HG03039 (cell line): ENCODE results near the gene DRAXIN.

Experiments
- ATAC-seq: cut with Tn5 transposase; IDR thresholded peaks from one replicate; pipeline ENCODE4 v1.9.1; 2021; ENCODE audit warnings: mild to moderate bottlenecking, moderate library complexity; ENCODE audit not compliant: unreplicated experiment

The DRAXIN gene

DNA sequence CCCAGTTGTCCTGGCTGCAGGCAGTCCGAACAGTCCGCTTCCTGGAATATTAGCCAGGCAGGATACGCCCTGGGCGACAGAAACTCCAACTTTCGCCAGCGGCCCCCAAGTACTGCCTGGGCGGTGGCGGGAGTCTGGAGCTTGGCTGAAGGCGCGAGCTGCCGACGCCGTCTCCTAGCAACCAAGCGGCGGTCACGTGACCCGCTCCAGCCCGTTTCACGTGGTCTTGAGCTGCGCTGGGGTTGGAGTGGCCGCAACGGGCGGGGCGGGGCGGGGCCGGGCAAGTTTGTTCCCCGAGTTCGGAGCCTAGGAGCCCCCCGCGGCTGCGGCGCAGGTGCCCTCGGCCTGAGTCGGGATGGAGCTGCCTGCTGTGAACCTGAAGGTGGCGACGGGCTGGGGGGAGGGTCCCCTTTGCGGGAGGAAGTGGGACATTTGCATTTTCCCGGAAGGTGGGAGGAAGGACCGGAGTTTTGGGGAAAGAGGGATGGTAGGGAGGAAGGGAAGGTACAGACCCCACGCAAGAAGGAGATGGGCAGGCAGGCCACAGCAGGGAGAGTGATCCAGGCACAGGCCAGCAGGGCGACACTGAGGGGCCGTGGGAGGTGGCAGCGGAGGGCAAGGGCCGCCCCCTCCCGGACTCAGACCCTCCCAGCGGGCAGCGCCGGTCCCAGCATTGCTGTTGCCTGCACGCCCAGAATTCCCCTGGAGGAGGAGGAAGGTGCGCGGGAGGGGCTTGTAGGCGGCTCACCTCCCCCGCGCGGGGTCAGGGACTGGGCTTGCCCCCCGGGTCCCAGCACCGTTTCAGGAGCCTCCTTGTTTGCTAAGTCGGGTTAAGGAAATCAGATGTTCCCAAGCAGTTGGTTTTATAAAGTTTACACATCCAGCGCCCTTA lies 44.6 kb downstream of the DRAXIN start, which contains the start of gene AGTRAP:
AGTRAP (plus strand) TSS at position 283 of the 892 bp plus-strand sequence; CDS start at position 356, 73 bp downstream.
- ATAC-seq: peak; percentile 51

DNA sequence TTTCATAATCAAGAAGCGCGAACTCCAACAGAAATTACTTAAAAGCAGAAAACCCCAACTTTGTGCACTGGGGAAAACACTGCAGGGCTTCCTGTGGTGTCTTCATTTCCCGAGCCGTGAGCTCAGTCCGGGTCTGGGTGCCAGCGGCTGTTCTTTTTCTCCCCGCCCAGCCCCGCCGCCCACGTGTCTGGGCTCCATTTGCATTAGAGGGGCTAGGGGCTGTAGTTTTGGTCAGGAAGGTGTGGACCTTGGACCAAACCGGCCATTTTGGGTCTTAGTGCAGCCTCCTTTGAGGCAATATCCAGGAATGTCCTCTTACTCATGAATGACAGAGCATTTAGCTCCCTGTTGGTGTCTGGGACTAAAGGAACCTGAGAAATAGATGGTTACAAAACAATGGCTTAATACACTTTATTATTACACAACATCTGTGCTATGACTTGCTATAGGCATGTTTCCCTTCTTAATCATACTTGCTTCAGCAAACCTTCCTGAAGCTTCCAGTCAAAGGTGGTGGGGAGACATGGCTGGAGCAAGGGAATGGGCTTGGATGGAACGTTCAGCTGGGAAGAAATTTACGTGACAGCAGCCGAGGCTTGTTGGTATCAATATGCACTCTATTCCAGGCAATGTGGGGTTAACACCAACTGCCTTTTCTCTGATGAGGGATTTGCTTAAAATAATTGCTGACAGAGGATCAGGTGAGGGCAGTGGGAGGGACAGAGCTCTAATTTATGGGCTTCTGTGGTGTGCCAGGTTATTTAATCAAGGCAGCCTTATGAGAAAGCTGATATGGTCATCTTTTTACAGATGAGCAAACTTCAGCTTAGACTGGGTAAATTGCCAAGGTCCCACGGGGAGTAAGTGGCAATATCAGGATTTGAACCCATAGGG lies 45.5 kb downstream of the DRAXIN start:
- no peak for ATAC-seq

DNA sequence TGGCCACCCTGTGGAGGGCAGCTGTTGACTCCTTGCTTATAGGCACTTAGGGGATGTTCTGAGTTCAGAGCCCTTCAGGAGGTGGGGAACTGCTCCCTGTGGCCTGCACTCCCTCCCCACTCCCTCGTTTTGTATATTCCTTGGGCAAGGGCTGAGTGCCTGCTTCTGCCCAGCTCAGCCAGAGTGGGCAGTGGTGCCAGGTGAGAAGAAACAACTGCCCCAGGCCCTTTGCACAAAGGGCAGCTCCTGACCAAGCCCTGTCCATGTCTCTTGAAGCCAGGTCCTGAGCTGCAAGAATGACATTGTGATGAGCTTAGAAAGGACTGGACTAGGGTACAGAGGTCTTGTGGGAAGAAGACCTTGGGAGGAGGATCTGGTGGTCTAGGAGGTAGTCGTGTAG lies 46.6 kb downstream of the DRAXIN start:
- ATAC-seq: no peak

DNA sequence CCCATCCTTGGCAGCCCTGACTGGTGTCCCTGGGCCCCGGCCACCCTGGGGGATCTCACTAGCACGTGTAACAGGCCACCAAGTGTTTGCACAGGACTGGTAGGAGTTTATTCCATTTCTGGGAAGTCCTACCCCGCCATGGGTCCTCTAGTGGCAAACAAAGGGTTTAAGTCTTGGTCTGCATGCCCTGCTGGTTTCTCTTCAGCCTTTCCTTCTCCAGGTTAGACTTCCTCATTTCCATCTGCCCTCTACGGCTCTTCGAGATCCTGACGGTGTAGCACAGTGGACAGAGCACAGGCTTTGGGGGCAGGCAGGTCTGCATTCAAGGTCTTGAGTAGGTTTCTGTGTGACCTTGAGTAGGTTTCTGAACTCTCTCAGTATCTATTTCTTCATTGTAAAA lies 47.3 kb downstream of the DRAXIN start:
- no peak for ATAC-seq

DNA sequence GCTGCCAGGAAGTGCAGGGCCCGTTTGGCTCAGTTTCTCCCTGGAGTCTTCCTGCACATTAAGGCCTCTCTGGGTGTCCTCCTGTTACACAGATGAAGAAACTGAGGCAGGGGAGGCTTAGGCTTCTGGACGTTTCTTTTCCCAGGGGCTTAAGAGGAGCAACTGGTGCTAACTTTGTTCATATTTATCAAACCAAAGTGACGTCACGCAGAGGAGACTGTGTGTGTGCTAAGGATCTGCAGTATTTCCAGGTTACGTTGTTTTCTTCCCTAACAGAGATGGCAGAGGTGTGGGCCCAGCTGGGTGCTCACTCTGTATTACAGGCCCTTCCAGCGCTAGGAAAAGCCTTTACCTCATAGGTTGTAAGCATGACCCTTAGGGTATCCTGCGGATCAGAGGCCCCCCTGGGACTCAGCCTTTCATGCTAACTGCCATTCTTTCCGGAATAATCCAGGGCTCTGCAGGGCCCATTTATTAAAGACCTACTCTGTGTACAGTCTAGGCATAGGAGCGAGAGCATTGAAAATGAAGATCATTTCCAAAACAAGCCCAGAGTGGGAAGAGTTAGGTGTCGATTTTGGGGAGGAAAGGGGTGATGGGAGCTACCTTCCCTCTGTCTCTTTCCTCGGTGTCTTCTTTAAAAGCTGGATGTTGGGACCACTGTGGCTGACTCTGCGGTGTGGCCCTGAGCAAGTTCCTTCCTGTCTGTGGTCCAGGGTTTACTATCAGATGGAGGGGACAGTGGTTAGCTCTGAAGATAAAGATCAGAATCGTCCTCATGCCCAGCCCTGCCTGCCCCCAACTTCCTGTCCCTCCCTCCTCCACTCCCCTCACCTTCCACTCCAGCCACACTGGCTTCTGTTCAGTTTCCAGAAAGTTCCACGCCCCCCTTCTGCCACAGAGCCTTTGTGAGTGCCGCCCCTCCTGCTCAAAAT lies 49.0 kb downstream of the DRAXIN start:
- ATAC-seq: no peak

DNA sequence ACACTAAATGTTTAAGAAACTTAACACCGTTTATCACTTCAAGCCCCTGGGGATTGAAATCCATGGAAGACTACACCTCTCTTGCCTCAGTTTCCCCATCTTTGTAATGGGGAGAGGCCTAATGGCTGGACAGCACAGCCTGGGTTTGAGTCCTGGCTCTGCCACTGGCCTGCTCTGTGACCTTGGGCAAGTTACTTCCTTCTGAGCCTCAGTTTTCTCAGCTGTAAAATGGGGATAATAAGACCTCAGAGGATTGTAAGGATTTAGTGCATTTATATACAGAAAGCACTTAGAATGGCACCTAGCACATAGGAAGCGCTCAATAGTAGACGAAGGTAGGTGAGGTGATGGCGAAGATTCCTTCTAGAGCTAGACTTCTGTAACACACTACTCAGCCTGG lies 50.0 kb downstream of the DRAXIN start:
- ATAC-seq: no peak

DNA sequence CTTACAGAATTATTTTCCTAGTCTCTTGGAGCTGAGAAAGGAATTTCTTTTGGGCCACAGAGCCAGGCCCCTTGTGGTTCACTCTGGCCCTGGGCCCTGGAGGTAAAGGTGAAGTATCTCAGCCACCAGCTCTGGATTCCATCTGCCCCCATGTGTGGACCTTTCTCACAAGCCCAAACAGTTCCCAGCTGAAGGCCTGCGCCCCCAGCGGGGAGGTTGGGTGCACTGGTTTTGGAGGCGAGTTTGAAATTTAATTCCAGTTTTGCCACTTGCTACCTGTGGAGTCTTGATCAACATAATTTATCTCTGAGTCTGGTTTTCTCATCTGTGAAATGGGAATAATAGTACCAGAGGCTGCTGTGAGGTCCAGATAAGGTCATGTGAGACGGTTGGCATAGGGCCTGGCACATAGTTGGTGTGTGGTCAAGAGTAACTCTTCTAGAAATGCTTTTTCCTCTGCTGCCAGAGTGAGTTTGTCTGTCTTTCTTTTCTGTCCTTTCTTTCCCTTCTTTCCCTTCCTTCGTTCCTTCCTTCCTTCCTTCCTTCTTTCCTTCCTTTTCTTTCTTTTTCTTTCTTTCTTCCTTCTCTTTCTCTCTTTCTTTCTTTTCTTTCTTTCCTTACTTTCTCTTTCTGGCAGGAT lies 50.5 kb downstream of the DRAXIN start:
- ATAC-seq: no peak

DNA sequence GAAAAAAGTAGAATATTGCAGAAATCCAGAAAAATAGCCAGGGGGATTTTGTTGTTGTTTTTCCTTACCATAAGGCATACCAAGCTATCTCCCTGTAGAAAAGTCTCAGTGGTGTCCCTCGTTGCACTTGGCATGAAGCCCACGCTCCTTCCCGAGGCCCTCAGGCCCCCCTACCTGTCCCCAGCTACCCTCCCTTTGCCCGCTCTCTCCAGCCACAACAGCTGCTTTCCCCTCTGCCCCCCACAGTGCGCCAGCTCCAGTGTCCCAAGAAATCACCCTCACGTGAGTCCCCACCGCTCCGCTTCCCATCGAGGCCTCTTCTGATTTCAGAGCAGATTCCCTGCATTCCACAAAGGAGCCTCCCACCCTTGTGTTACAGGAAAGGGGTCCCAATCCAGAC lies 52.8 kb downstream of the DRAXIN start:
- ATAC-seq: no peak

DNA sequence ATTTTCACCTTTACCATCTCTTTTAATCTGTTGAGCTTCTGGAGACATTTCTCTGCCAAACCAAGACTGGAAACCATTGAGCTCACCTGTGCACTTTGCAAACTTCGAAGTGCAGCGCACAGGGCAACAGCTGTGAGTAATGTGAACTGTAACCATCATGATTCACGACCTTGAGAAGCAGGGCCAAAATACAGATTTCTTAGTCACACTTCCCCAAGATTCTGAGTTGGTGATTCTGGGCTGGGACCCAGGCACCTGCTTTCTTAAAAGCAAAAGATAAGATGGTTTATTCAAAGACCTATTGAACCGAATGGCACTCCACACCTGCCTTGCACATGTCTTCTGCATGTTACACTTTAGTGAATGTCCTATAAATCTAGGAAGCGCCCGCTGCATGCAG lies 54.6 kb downstream of the DRAXIN start:
- ATAC-seq: no peak

DNA sequence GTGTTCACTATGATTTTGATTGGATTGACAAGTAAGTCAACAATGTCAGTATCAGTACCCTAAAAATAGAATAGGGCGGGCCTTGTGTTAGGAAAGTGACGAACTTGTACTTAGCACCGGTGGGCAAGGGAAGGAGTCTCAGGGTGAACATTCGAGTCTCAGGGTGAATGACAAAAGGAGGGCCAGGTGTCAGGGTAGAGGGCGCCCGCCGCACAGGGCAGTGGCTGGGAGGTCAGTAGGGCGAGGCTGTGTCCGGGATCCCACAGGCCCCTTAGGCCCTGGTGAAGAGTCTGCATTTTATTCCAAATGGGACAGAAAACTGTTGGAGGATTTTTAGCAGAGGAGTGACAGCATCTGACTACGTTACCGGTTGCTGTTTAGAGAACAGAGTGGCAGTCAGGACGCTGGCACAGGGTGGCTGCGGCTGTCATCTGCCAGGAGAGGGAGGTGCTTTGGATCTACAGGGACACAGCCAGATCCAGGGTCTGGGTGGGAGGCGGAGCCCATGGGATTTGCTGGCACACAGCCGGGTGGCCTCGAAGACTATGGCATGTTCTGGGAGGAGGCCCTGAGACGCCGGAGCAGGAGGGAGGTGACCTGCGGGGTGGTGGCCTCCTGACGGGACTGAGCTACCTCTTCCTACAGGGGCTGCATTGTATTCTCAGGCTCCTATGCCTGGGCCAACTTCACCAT lies 55.4 kb downstream of the DRAXIN start:
- ATAC-seq: no peak

DNA sequence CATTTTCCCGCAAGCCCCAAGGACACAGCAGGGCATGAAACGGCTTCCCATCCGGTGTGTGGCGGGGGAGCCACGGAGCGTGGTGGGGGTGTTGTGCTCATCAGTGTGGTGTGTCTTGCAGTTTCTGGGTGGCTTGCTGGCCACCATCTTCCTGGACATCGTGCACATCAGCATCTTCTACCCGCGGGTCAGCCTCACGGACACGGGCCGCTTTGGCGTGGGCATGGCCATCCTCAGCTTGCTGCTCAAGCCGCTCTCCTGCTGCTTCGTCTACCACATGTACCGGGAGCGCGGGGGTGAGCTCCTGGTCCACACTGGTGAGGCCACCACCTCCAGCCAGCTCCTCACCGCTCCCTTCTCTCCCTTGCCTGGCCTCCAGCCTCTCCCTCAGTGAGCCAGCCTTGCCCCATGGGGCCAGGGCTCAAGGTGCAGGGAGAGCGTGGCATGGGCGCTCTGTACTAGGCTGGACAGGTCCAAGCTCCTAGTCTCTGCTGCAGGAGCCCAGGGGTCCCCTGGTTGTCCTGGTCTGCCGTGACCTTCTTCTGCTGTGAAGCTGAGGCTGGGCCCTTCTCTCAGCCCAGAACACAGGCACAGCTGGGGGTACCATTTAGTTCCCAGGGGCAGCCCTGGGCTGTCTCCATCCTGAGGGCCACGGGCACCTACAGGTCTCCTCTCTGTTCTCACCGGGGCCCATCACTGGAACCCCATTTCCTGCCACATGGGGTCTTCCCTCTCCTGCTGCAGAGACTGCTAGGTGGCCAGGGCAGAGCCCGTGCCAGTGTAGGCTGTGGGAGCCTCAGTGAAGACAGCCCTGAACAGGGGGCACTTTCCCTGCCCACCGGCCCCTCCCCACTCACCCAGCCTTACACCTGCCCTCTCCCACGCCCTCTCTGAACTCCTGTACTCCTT lies 57.0 kb downstream of the DRAXIN start:
- ATAC-seq: no peak

DNA sequence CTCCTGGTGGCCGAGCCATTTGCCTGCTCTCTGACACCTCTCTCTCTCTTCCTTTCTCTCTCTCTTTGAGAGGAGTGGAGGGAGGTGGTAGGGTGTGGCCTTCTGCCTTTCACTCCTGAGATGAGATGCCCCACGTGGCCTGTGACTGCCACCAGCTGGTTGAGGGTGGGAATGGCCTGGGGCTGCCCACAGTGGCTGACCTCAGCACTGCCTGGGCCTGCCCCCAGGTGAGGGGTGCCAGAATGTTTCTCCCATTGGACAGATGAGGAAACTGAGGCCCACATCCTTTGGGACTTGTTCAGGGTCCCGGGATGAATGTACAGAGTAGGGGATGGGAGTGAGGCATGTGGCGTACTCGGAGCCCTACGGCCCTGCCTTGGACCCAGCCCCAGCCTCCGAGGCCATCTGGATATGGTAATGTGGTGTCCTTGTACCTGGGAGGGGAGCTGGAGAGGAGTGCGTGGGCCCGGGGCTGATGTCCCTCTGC lies 57.7 kb downstream of the DRAXIN start:
- no peak for ATAC-seq

DNA sequence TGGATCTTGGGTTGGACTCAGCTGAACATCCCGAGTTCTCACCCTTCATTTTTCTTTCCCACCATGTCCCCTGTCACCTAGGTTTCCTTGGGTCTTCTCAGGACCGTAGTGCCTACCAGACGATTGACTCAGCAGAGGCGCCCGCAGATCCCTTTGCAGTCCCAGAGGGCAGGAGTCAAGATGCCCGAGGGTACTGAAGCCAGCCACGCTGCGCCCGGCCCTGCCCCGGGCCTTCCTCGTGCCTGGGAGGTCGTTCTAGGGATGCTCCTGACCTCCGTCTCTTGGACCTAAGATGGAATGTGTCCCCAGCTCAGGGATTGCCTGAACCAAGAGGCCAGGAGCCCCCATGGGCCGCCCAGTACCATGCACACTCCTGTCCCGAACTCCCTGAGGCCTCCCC lies 58.5 kb downstream of the DRAXIN start:
- ATAC-seq: no peak

DNA sequence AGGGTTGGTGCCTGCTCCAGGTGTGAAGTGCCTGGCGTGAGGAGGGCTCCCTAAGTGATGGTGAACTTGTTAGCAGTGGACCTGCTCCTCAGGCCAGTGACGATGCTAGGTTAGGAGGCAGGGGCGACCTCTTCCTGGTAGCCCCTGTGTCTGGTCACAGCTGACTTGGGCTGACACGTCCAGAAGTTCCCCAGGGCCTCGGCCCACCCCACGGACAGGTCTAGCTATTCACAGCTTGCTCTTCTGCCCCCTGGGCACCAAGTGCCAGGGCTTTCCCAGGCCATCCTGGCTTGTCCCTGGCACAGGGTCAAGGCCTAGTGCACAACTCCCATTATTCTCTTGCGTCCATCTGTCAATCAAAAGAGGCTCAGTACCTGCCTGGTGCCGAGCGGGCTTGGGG lies 59.6 kb downstream of the DRAXIN start:
- ATAC-seq: no peak

DNA sequence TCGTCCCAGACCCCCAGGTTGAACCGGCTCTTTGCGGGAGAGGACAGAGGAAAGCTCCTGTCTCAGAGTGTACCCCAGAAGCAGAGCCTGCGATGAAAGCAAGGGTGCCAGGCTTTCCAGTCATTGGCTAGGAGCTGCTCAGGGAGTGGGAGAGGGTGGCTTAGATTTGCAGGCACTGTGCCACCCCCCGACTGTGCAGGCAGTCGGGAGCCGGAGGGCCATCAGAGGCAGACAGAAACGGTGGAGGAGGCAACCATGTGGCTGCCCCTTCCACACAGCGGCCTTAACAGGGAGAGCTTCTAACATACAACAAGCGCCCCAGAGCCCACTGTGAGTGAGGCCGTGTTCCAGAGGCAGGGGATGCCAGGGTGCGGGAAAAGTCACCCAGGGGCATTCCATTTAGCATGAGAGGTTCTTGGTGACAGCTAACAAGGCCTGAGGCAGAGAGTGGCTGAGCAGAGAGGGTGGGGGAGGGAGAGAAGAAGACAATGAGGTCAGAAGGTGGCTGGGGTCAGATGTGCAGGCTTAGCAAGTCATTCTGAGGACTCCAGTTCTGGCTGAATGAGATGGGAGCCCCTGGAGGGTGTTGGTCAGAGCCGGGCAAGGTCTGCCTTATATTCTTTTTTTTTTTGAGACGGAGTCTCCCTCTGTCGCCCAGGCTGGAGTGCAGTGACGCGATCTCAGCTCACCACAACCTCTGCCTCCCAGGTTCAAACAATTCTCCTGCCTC lies 61.0 kb downstream of the DRAXIN start:
- no peak for ATAC-seq

DNA sequence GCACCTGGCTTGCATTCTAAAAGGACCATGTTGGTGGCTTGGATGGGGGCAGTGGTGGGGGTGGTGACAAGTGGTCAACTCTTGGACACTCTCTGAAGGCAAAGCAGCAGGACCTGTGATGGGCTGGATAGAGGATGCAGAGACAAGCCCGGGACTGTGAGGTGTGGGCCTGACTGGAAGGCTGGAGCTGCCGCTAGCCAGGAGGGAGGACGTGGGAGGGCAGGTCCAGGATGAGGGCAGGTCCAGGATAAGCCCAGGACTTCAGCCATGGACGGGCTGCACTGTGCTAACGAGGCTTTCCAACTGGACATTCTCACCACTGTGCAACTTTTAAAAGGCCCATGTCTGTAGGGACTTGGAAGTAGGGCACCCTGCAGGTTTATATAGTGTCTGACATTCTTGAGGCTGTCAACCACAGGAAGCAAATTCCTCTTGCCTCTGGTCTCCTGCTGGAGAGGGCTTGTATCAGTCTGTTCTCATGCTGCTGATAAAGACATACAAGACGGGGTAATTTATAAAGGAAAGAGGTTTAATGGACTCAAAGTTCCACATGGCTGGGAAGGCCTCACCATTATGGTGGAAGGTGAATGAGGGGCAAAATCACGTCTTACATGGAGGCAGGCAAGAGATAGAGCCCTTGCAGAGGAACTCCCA lies 62.2 kb downstream of the DRAXIN start:
- ATAC-seq: no peak

DNA sequence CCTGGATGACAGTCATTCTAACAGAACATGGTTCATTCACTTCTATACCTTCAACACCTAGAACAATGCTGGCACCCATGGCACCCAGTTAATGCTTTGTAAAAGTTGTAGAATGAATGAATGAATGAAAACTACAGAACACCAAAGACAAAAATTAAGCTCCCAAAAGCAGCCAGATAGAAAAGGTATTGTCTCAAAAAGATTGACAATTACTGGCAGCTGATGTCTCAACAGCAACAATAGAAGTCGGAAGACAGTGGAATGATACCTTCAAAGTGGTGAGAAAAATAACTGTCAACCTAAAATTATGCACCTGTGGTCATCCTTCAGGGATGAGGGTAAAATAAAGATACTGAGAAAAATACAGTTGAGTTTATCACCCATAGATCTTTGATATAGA lies 65.5 kb downstream of the DRAXIN start:
- ATAC-seq: no peak
